D721Med (cell line): Measurements from ENCODE around the gene GSS.
"Not testable (repeated sequence)": the region's sequence is repeated elsewhere in the genome, so short reads cannot be mapped to it uniquely, and the experiment has no call there.

Source experiments
- DNase-seq: peaks from one replicate; pipeline ENCODE4 v3.0.0; 2011; ENCODE audit warnings: low spot score; ENCODE audit not compliant: insufficient read length
- FAIRE-seq: peaks from 2 replicates; lab custom pipeline; 2011; peaks lifted over from hg19 to GRCh38; lab: Jason Lieb, UNC
- CTCF ChIP-seq: IDR thresholded peaks from 2 replicates; pipeline ENCODE4 v1.5.1; 2012; ENCODE audit warnings: mild to moderate bottlenecking, control low read depth; ENCODE audit not compliant: insufficient read depth; ENCODE audit errors: missing control alignments

The GSS gene

GRCh38 chr20:34904202-34904621, 51.4 kb downstream of the GSS start:
- no peak for TF ChIP-seq CTCF
- DNase-seq: no peak
- no peak for FAIRE-seq

- not testable (repeated sequence) for DNase-seq, FAIRE-seq
These were observed 56.9 kb downstream of the GSS start for GRCh38 chr20:34898731-34899130.

GRCh38 chr20:34898129-34898528, 57.5 kb downstream of the GSS start:
- DNase-seq, FAIRE-seq: not testable (repeated sequence)

- FAIRE-seq (no peak), DNase-seq (no peak)
- no peak for TF ChIP-seq CTCF
These were observed 59.5 kb downstream of the GSS start for GRCh38 chr20:34896086-34896621.

- no peak for TF ChIP-seq CTCF
- DNase-seq (no peak), FAIRE-seq (no peak)
These were observed 60.1 kb downstream of the GSS start for GRCh38 chr20:34895465-34895864.

GRCh38 chr20:34894723-34895122, 60.9 kb downstream of the GSS start:
- TF ChIP-seq CTCF: no peak
- DNase-seq (no peak), FAIRE-seq (no peak)

GRCh38 chr20:34892671-34893070, 62.9 kb downstream of the GSS start:
- FAIRE-seq (no peak), DNase-seq (no peak)
- TF ChIP-seq CTCF: no peak

GRCh38 chr20:34891166-34892062, 64.2 kb downstream of the GSS start:
- DNase-seq (no peak), FAIRE-seq (no peak)
- TF ChIP-seq CTCF: no peak
